PC-3 (cell line): Measurements from ENCODE around the gene PRPH. TPM values are rescaled to one million over a fixed set of nuclear protein-coding genes. Genes with fewer than 3 reads are reported as not detected.

ENCODE experiments used
- ATAC-seq: fragments of 200-7000 bp; cut with Tn5 transposase; 2 replicates; pipeline ENCODE4 v1.9.1; 2020; ENCODE audit warnings: mild to moderate bottlenecking, moderate library complexity
- BruUV-seq: library from RNA; stranded (reverse); fragments of 400-500 nt; replicated peaks from 2 replicates; lab custom pipeline; 2021; lab: Mats Ljungman, UMichigan
- CTCF ChIA-PET: fragments of 300-600 bp; sonication (Branson Sonifier 250); formaldehyde crosslinking; loops from one replicate; lab custom pipeline; 2022; ENCODE audit warnings: antibody characterized with exemption; lab: Charles Lee
- POLR2A ChIA-PET: fragments of 300-600 bp; sonication (Branson Sonifier 250); formaldehyde crosslinking; loops from one replicate; lab custom pipeline; 2022; ENCODE audit warnings: antibody characterized with exemption; ENCODE audit not compliant: unreplicated experiment; lab: Charles Lee
- DNase-seq: peaks from one replicate; pipeline ENCODE4 v3.0.0-alpha.2; 2015
- H2AFZ ChIP-seq: fragments of 300-600 bp; sonication (generic); 2 replicates; pipeline ENCODE4 v1.6.0; 2016; ENCODE audit warnings: antibody characterized with exemption, low read length
- H3F3A ChIP-seq: fragments of 300-600 bp; sonication (generic); one replicate; pipeline ENCODE4 v1.6.0; 2017; ENCODE audit warnings: antibody characterized with exemption, low read length, control low read depth, mild to moderate bottlenecking; ENCODE audit not compliant: unreplicated experiment
- H3K27ac ChIP-seq: fragments of 300-600 bp; sonication (generic); 2 replicates; pipeline ENCODE4 v1.5.1; 2016; ENCODE audit warnings: mild to moderate bottlenecking, low read length
- H3K27me3 ChIP-seq: fragments of 300-600 bp; sonication (generic); 2 replicates; pipeline ENCODE4 v1.6.1; 2016; ENCODE audit warnings: low read length, mixed read lengths
- H3K36me3 ChIP-seq: fragments of 300-600 bp; sonication (generic); 2 replicates; pipeline ENCODE4 v1.6.1; 2016; ENCODE audit warnings: low read depth, mixed run types, low read length, mixed read lengths
- H3K4me1 ChIP-seq: fragments of 300-600 bp; sonication (generic); 2 replicates; pipeline ENCODE4 v1.5.1; 2016; ENCODE audit warnings: low read length; ENCODE audit not compliant: insufficient read depth
- H3K4me2 ChIP-seq: fragments of 300-600 bp; sonication (generic); 2 replicates; pipeline ENCODE4 v1.6.0; 2016; ENCODE audit warnings: low read length
- H3K4me3 ChIP-seq: fragments of 300-600 bp; sonication (generic); 2 replicates; pipeline ENCODE4 v1.5.1; 2016; ENCODE audit warnings: mild to moderate bottlenecking, low read length, mixed read lengths
- H3K79me2 ChIP-seq: fragments of 300-600 bp; sonication (generic); 2 replicates; pipeline ENCODE4 v1.6.1; 2017; ENCODE audit warnings: low read length, mixed read lengths
- H3K9ac ChIP-seq: fragments of 300-600 bp; sonication (generic); 2 replicates; pipeline ENCODE4 v1.6.0; 2016; ENCODE audit warnings: mild to moderate bottlenecking, low read length
- H3K9me2 ChIP-seq: fragments of 300-600 bp; sonication (generic); replicated peaks from 2 replicates; pipeline ENCODE4 v1.6.1; 2016; ENCODE audit warnings: mixed run types, low read length, mixed read lengths
- H3K9me3 ChIP-seq: fragments of 300-600 bp; sonication (generic); 2 replicates; pipeline ENCODE4 v1.6.1; 2016; ENCODE audit warnings: low read length, mixed read lengths
- H4K20me1 ChIP-seq: fragments of 300-600 bp; sonication (generic); 2 replicates; pipeline ENCODE4 v1.6.1; 2016; ENCODE audit warnings: low read length, mixed read lengths
- CTCF ChIP-seq: fragments of 300-600 bp; sonication (generic); conservative IDR thresholded peaks from 2 replicates; pipeline ENCODE4 v1.5.1; 2017; ENCODE audit warnings: antibody characterized with exemption, low read depth, mild to moderate bottlenecking, low read length
- EZH2 ChIP-seq: fragments of 300-600 bp; sonication (generic); IDR thresholded peaks from one replicate; pipeline ENCODE4 v1.6.1; 2017; ENCODE audit warnings: antibody characterized with exemption, mild to moderate bottlenecking, low read length; ENCODE audit not compliant: unreplicated experiment
- EZH2phosphoT487 ChIP-seq: fragments of 300-600 bp; sonication (generic); IDR thresholded peaks from 2 replicates; pipeline ENCODE4 v1.6.1; 2018; ENCODE audit warnings: mild to moderate bottlenecking, antibody characterized with exemption, low read length, borderline replicate concordance
- intact Hi-C: fragments of 100-400 bp; cut with micrococcal nuclease; formaldehyde crosslinking; loops from 2 replicates; pipeline ENCODE4 v1.9.0; 2023
- total RNA-seq: library from RNA; depleted of rRNA; stranded (reverse); fragments of >200 nt; gene quantifications from 2 replicates; pipeline ENCODE4 v1.2.3, GENCODE V29; 2014

Gene PRPH
- total RNA-seq, 1 experiment from 2014 or later = 0.15 TPM

GRCh38 chr12:49334226-49334625, 39.3 kb downstream of the PRPH start:
- Histone ChIP-seq H3K9me3 (no peaks in the 10 kb centered on the region), H3K4me1 (no peaks in the 10 kb centered on the region), H3K4me3 (no peak overlapping the region), H3K79me2 (no peaks in the 10 kb centered on the region), H3K36me3 (peaks cover 6% of the 10 kb centered on the region; the same call in 1 of the 2 replicates), H4K20me1 (no peaks in the 10 kb centered on the region), H3K9me2 (no peaks in the 10 kb centered on the region), H3K4me2 (no peak overlapping the region), H2AFZ (no peak overlapping the region), H3F3A (no peaks in the 10 kb centered on the region), H3K27ac (no peak overlapping the region), H3K9ac (no peak overlapping the region), H3K27me3 (no peaks in the 10 kb centered on the region)
- ChIA-PET CTCF (no interaction called here), POLR2A (no interaction called here)
- BruUV-seq = no TSS peak
- intact Hi-C loops = no loop called here
- TF ChIP-seq CTCF (no peak), EZH2phosphoT487 (no peak), EZH2 (no peak)
- no peak for ATAC-seq
- no peak for DNase-seq

GRCh38 chr12:49334681-49335080, 39.7 kb downstream of the PRPH start:
- DNase-seq (no peak), ATAC-seq (no peak)
- no peak overlapping the region for H3K27ac ChIP-seq
- H3K9ac ChIP-seq = no peak overlapping the region
- H3K4me1 ChIP-seq = no peaks in the 10 kb centered on the region
- no TSS peak for BruUV-seq
- H3K4me3 ChIP-seq = no peak overlapping the region
- no peaks in the 10 kb centered on the region for H3K9me3 ChIP-seq
- no peaks in the 10 kb centered on the region for H3K79me2 ChIP-seq
- no peaks in the 10 kb centered on the region for H4K20me1 ChIP-seq
- H2AFZ ChIP-seq = no peak overlapping the region
- H3K4me2 ChIP-seq = no peak overlapping the region
- no peaks in the 10 kb centered on the region for H3F3A ChIP-seq
- ChIA-PET CTCF (interaction anchor here (1.2 kb wide), 1 partner anchor 38 kb away, joined by 4 read pairs; no protein-coding TSS in a partner anchor), POLR2A (no interaction called here)
- H3K9me2 ChIP-seq = no peaks in the 10 kb centered on the region
- no peaks in the 10 kb centered on the region for H3K27me3 ChIP-seq
- TF ChIP-seq CTCF (no peak), EZH2 (no peak), EZH2phosphoT487 (no peak)
- intact Hi-C loops = no loop called here
- H3K36me3 ChIP-seq = peaks cover 6% of the 10 kb centered on the region; the same call in 1 of the 2 replicates

- H3K4me2 ChIP-seq = no peak overlapping the region
- H3K9me2 ChIP-seq = no peaks in the 10 kb centered on the region
- no peaks in the 10 kb centered on the region for H4K20me1 ChIP-seq
- TF ChIP-seq EZH2 (no peak), EZH2phosphoT487 (no peak), CTCF (no peak)
- H2AFZ ChIP-seq = no peak overlapping the region
- POLR2A ChIA-PET = interaction anchor here (0.5 kb wide), 1 partner anchor 177 kb away, joined by 4 read pairs; no protein-coding TSS in a partner anchor
- BruUV-seq = no TSS peak
- intact Hi-C loops = no loop called here
- ATAC-seq (no peak), DNase-seq (no peak)
- no peaks in the 10 kb centered on the region for H3K79me2 ChIP-seq
- no peak overlapping the region for H3K9ac ChIP-seq
- H3K4me3 ChIP-seq = no peak overlapping the region
- CTCF ChIA-PET = interaction anchor here (1.2 kb wide), 1 partner anchor 38 kb away, joined by 4 read pairs; no protein-coding TSS in a partner anchor
- no peaks in the 10 kb centered on the region for H3K27me3 ChIP-seq
- no peaks in the 10 kb centered on the region for H3F3A ChIP-seq
- H3K27ac ChIP-seq = no peak overlapping the region
- no peaks in the 10 kb centered on the region for H3K4me1 ChIP-seq
- no peaks in the 10 kb centered on the region for H3K9me3 ChIP-seq
- peaks cover 6% of the 10 kb centered on the region; the same call in 1 of the 2 replicates for H3K36me3 ChIP-seq
Measured at GRCh38 chr12:49335118-49335954, 40.4 kb downstream of the PRPH start.
